Esophagus squamous epithelium (tissue), 4 donors: ENCODE measurements around the gene GRIP2.

Experiments used
- POLR2A ChIP-seq, 4 donors: fragments of 450-650 bp; IDR thresholded peaks; one replicate each; pipeline ENCODE4 v1.6.1; 2017; ENCODE audit warnings: antibody characterized with exemption in 4 of 4, mild to moderate bottlenecking in 4 of 4, moderate library complexity in 3 of 4
- TF ChIP-seq, protein P1 (sequence below), 6 experiments: fragments of 450-650 bp in 4 of 6; fragments of 200-600 bp in 2 of 6; sonication (generic) in 2 of 6; IDR thresholded peaks; one replicate each; pipeline ENCODE4 v1.5.1; 2016 to 2019; ENCODE audit warnings: antibody characterized with exemption in 6 of 6, mild to moderate bottlenecking in 4 of 6, moderate library complexity in 4 of 6

DNA sequence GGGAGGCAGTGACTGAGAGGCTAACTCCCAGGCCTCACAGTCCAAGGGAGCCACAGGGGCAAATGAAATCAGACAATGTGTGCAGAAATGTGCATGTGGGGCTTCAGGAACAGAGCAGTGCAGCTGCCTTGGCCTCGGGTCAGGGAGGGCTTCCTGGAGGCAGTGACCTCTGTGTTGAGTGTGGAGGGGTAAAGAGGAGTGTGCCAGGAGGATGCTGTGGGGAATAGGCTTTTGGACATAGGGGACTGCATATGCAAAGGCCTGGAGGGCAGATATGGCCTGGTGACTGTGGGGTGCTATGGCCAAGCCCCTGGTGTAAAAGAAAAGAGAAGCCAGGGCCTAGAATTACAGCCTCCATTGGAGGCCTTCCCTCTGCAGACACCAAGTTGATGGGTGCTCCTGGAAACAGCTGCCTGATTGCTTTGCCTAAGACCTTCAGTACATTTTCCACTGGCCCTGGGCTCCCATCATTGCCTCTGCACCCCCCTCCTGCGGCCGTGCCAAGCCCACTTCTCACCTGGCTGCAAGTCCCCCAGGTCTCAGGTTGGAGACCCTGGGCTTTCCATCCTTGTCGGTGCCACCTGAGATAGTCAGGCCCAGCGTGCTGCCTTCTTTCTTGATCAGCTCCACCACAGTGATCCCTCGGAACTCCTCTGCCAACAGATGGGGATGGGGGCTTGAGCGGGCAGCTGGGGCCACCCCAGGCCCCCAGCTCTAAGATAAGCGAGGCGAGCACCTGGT, 15.1 kb downstream of the GRIP2 start:
- TF ChIP-seq POLR2A (IDR thresholded peaks at IDR 0.05) = no peak
- TF ChIP-seq, protein P1, sequence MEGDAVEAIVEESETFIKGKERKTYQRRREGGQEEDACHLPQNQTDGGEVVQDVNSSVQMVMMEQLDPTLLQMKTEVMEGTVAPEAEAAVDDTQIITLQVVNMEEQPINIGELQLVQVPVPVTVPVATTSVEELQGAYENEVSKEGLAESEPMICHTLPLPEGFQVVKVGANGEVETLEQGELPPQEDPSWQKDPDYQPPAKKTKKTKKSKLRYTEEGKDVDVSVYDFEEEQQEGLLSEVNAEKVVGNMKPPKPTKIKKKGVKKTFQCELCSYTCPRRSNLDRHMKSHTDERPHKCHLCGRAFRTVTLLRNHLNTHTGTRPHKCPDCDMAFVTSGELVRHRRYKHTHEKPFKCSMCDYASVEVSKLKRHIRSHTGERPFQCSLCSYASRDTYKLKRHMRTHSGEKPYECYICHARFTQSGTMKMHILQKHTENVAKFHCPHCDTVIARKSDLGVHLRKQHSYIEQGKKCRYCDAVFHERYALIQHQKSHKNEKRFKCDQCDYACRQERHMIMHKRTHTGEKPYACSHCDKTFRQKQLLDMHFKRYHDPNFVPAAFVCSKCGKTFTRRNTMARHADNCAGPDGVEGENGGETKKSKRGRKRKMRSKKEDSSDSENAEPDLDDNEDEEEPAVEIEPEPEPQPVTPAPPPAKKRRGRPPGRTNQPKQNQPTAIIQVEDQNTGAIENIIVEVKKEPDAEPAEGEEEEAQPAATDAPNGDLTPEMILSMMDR (IDR thresholded peaks at IDR 0.05) = no peak
